Activated CD4-positive, alpha-beta T cell treated with anti-CD3 and anti-CD28 coated beads, Interleukin-2, amount 50 U/mL, for 1 hour (primary cell): ENCODE measurements around the gene SERTAD4.

ENCODE experiments used
- DNase-seq: peaks from one replicate; pipeline ENCODE4 v3.0.0-alpha.2; 2020

Gene SERTAD4

DNA sequence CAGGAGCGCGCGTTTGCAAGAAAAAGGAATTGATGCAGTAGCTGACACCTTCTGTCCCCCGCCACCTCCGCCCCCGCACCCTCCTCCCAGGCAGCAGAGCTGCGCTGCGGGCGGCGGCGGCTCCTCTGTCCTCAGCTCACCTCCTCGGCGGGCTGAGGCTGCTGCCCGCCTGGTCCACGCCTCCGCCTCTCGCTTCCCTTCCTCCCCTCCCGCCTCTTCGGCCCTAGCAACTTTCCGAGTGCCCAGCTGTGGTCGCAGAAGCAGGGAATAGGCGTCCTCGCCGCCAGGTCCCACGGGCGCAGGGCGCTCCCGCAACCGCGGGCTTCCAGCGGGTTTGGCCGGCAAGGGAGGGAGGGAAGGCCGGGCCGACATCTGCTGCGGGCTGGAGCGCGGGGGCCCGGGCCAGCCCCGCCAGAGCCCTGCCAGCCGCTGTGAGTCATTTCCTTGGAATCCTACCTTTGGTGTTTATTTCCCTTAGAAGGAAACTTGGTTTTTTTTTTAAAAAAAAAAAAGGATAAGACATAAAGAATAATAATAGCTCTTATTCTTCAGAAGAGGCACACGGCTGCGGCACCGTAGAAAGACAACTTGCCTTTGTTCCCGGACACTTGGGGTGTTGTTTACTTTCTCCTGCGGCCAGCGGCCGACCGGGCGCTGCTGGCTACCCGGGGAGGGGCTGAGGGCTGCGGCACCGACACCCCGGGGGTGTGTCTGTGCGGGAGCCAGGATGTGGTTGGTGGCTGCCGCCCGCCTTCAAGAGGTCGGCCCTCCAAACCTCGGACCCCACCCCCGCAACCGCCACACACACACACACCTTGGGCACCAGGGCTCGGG, 1.1 kb downstream of the SERTAD4 start:
- no peak for DNase-seq

DNA sequence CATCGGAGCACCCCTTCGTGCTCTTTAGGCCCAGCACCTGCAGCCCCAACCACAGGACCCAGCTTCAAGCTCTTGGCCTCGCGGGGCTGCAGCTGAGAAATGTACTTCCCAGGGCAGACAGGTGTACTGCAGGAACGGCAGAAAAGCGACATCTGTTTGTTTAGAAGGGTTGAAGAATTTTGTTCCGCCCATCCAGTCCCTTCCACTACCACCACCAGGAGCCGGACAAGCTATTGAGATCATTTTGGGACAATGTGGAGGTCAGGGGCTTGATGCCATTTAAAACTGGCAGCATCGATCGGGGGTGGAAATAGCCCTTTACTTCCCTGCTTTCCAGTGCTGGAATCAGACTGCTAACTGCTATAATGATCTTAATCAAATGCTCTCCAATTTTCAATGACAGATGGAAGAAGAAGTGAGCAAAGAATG, 1.7 kb downstream of the SERTAD4 start:
- no peak for DNase-seq

DNA sequence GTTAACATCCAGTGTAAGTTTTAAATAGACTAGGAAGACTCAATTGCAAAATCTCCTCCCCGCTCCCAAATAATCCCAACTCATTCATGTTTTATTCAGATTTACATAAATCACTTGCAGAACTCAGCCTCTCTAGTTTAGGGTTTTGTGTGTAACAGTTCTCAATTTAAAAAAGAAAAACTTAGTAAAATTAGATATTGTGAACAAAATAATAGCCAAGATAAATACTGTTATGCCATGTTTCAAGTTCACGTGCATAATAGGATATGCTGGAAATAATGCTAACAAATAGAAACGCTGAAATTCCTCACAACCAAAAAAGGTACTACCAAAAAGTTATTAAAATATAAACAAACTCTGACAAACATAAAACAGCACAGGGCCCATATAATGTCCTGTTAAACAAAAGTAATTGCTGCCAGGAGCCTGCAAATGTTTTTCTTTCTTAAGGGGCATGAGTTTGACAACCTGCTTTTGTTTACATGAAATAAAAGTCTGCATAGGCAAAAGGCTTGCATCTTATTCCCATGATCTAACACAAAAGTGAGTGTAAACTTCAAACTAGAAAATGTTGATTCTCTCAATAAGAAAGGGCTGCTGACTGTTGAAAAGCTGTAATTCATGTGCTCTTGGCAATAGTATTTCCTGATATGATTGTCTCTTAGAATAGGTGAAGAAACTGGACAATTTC, 2.9 kb downstream of the SERTAD4 start:
- no peak for DNase-seq

DNA sequence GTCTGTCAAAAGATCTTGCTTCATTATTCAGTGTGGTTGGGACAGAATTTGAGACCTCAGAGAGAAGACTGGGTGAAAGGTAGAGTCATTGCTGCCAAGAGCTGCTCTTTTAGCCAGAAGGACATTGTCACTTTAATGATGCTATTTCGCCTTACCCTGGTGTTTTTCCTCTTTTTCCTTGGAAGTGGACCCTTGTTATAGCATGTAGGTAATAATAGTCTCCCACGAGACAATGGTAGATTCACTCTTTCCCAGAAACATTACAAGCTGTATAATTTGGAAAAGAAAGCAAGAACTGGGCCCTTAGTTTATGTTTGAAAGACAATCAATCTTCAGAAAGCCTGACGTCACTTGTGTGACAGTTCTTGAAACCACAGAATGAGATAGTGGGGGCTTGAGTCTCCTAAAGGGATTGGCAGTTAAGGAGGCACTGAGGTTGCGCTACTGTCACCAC, 3.8 kb downstream of the SERTAD4 start:
- DNase-seq, result no peak

DNA sequence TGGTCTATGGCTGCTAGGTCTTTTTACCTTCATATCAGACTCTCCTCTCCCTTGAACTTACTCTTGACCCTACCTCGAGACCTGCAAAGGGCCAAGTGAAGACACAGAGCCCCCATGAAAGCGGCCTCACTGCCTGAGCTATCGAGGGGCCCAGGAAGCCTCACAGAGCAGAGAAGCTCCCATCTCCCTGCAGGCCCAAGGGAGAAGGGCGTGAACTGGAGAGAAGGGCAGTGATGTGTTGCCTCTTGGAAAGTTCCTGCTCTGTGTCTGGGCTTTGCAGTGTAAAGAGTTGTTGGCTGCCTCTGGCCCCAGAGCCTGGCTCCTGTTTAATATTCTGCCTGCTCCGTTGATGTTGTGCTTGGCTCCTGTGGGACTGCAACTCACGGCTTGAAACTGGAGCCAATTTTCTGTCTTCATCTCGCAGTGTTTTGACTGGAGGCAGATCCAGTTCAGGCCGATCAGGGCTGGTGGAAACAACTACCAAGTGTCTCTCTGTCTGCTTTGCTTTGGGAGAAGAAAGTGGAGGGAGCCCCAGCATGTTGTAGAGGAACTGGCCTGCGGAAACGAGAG, 4.3 kb downstream of the SERTAD4 start:
- DNase-seq, result no peak

DNA sequence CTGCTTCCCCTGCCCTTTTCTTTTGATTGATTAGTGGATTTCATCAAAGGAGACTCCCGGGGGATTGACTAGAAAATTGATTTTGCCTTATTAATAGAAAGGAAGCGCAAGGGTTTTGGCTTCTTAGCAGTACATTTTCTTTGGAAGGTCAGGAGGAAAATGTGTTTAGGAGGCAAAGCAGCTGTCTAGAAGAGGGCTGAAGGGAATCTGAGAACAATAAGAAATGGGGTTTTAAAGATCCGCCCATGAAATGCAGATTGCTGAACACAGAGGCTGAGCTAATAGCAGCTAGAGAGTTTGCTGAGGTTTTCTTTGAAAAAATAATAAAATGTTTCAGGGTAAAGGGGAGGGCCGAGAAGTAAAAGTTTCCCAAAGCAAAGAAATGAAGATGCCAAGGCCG, 4.9 kb downstream of the SERTAD4 start:
- no peak for DNase-seq

- DNase-seq, result no peak
Observed at GRCh38 chr1:210237981-210238380, 5.4 kb downstream of the SERTAD4 start.

GRCh38 chr1:210239349-210240111, 6.9 kb downstream of the SERTAD4 start:
- no peak for DNase-seq

GRCh38 chr1:210241121-210241520, 8.5 kb downstream of the SERTAD4 start:
- DNase-seq, result no peak

DNA sequence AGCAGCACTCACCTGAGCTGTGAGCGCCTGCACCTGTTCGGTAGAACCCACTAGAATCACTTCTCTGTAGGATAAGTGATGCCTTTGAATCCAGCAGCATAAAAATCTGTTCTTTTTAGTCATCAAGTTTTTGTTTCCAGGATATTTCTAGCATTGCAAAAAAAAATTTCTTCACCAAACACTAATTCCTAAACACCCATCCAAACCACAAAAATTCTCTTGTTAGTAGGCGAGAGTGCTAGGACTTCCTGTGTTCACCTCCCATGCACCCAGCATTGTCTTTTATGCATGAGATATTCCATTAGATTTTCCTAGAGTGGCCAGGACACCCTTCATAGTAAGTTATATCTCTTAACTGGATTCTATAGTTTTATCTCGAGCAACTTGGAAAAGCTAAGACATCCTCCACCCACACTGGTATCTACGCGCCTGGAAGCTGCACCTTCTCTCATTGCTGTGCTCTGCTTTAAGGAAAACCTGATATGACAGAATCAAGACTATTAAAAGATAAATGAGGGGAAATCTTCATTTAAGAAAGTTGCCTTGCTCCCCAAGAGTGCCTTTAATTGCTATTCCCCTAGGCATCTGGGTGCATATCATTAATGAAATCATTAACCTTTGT, 12.3 kb downstream of the SERTAD4 start:
- DNase-seq, result no peak

- DNase-seq, result no peak
Observed at GRCh38 chr1:210246447-210246846, 13.9 kb downstream of the SERTAD4 start.

GRCh38 chr1:210248341-210248740, 15.7 kb downstream of the SERTAD4 start:
- no peak for DNase-seq

DNA sequence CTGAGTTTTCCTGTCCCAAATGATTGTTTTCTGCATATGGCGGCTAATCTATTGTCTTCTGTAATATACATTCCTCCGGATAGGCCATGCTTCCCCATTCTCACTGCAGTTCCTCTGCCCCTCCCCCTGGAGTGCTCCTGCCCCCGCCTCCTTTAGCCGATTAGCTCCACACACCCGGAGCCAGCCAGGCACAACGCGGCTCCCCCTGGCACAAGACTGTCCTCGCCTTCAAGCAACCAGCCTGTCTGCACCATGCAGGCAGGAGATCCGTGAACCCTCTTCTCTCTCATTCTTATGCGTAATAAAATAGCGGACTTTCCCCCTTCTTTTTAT, 18.0 kb downstream of the SERTAD4 start:
- DNase-seq, result no peak

DNA sequence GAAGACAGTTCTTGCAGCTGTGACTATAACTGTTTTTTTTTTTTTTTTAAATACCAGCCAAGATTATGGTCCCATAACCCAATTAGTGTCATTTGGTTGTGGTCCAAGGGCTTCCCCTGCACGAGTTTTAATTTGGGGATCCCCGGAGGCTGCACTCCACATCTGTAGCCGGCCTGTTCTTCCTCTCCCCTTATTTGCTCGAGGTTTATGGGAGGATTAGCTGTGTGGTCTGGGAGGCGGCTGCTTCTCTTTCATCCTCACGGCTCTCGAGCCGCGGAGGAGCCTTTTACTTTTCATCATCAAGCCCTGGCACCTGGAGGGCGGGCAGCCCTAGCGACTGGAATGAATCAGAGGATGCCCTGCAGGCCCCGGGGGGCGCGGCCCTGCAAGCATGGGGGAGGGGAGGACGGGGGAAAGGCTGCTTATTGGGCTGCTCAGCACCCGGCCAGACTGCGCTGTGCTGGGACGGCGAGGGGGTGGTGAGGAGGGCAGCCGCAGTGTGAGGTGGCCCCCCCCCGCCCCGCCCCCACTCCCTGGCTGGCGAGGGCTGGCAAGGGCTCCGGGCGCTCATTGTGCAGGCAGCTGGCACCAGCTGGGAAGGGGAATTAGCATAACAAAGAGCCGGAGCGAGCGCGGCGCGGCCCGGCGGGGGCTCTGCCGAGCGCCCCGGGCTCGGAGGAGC, 18.5 kb downstream of the SERTAD4 start:
- DNase-seq, result peak; percentile 10

GRCh38 chr1:210251680-210252490, 19.3 kb downstream of the SERTAD4 start:
- DNase-seq, result no peak

GRCh38 chr1:210252621-210253051, 20.0 kb downstream of the SERTAD4 start:
- no peak for DNase-seq

GRCh38 chr1:210254298-210254697, 21.7 kb downstream of the SERTAD4 start:
- DNase-seq, result no peak

DNA sequence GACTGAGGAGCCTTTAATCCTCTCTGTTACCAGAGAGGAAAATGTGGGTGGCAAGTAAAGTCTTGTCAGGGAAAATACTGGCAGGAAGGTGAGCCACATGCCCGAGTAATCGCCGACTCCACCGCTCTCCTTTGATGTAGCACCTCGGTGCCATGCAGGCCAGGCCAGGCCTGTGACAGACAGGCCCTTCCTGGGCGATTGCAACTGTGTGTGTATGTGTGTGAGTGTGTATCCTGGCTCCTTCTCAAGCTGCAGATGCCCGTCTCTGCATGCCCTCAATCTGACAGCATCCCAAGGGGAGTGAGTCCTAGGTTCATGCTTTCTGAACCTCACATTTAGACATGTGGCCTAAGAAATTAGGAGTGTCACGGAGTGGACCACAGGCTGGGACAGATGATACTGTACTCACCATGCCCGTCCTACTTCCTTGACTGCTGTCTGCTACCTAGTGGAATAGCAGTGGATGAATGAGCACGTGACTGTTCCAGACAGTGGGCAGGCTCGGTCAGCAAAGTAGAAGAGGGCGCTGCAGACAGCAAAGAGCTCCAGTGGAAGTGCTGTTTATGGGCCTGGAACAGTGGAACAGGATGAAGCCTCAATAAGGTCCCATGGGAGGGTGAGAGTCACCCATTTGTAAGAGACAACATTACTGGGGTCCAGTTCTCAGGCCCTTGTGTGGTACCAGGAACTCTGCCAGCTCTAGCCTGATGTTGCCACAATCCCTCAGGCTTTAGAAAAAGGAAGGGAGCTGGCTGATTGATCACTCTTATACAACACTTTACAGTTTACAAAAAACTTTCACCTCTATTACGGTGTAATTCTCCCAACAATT, 25.3 kb downstream of the SERTAD4 start:
- no peak for DNase-seq

- no peak for DNase-seq
Observed at GRCh38 chr1:210259561-210259960, 27.0 kb downstream of the SERTAD4 start.

GRCh38 chr1:210260096-210260495, 27.5 kb downstream of the SERTAD4 start:
- no peak for DNase-seq
